H1 (cell line): ENCODE data around the gene PRKCZ.

Source experiments
- ATF2 ChIP-seq: IDR thresholded peaks from 2 replicates; pipeline ENCODE4 v1.6.1; 2012; ENCODE audit warnings: low read length, inconsistent platforms
- CBX8 ChIP-seq: fragments of 300-800, 300-1000 bp; sonication (generic); IDR thresholded peaks from 2 replicates; pipeline ENCODE4 v1.7.1; 2016; ENCODE audit warnings: low read depth, low read length, borderline replicate concordance
- CTCF ChIP-seq, 3 experiments: IDR thresholded peaks; 1 replicate in 2 of 3; 2 replicates in 1 of 3; pipeline versions ENCODE4 v1.5.1 to v1.6.1; 2011; ENCODE audit warnings: low read length in 3 of 3, mild to moderate bottlenecking in 3 of 3, inconsistent platforms in 2 of 3, low read depth in 1 of 3, moderate library complexity in 1 of 3; ENCODE audit not compliant: insufficient read depth in 1 of 3; ENCODE audit errors: control extremely low read depth in 1 of 3
- EP300 ChIP-seq, 2 experiments: IDR thresholded peaks; 1 replicate in 1 of 2; 2 replicates in 1 of 2; pipeline ENCODE4 v1.6.1; 2011 to 2012; ENCODE audit warnings: low read depth in 2 of 2, low read length in 2 of 2, mild to moderate bottlenecking in 2 of 2, borderline replicate concordance in 1 of 2, inconsistent platforms in 1 of 2, moderate library complexity in 1 of 2
- HDAC2 ChIP-seq, 2 experiments: fragments of 300-600 bp in 1 of 2; sonication (generic) in 1 of 2; IDR thresholded peaks; 2 replicates each; pipeline ENCODE4 v1.6.1; 2011 to 2012; ENCODE audit warnings: low read depth in 2 of 2, low read length in 2 of 2, mild to moderate bottlenecking in 2 of 2, moderate library complexity in 2 of 2, borderline replicate concordance in 1 of 2, inconsistent platforms in 1 of 2
- TCF12 ChIP-seq: IDR thresholded peaks from 2 replicates; pipeline ENCODE4 v1.6.1; 2011; ENCODE audit warnings: low read depth, mild to moderate bottlenecking, low read length
- ZNF274 ChIP-seq: IDR thresholded peaks from 2 replicates; pipeline ENCODE4 v1.7.0; 2012; ENCODE audit warnings: low read length, borderline replicate concordance; ENCODE audit errors: extremely low read depth

GRCh38 chr1:2046953-2047748 is 3.1 kb upstream of the PRKCZ start:
- no peak for TF ChIP-seq CTCF (IDR thresholded peaks at IDR 0.05; ENCODE audit: control extremely low read depth in 1 of 3, insufficient read depth in 1 of 3, low read depth in 1 of 3, low read length in 3 of 3)
- TF ChIP-seq CBX8 = no peak
- no peak for TF ChIP-seq ATF2
- TF ChIP-seq HDAC2 (IDR thresholded peaks at IDR 0.05; ENCODE audit: borderline replicate concordance in 1 of 2, low read depth in 2 of 2, low read length in 2 of 2) = no peak
- TF ChIP-seq TCF12 = no peak
- no peak for TF ChIP-seq ZNF274
- TF ChIP-seq EP300 (IDR thresholded peaks at IDR 0.05; ENCODE audit: borderline replicate concordance in 1 of 2, low read depth in 2 of 2, low read length in 2 of 2) = no peak
